DOHH2 (cell line): ENCODE measurements around the gene HIVEP3.

Source experiments
- H3F3A ChIP-seq: fragments of 200-600 bp; sonication (generic), shearing (Covaris generic); 2 replicates; pipeline ENCODE4 v1.6.0; 2016; ENCODE audit warnings: antibody characterized with exemption, mild to moderate bottlenecking; ENCODE audit not compliant: control insufficient read depth, insufficient read depth
- H3K27ac ChIP-seq: fragments of 200-600 bp; sonication (generic); 2 replicates; pipeline ENCODE4 v1.5.1; 2014; ENCODE audit warnings: low read depth, mild to moderate bottlenecking, low read length, moderate library complexity
- H3K27me3 ChIP-seq: fragments of 200-600 bp; sonication (generic); 2 replicates; pipeline ENCODE4 v1.6.1; 2014; ENCODE audit warnings: mild to moderate bottlenecking, low read length, mixed read lengths; ENCODE audit not compliant: control insufficient read depth
- H3K36me3 ChIP-seq: fragments of 200-600 bp; sonication (generic); 2 replicates; pipeline ENCODE4 v1.6.1; 2014; ENCODE audit warnings: mild to moderate bottlenecking, low read length, moderate library complexity, mixed read lengths; ENCODE audit not compliant: control insufficient read depth
- H3K4me1 ChIP-seq: fragments of 200-600 bp; sonication (generic); 2 replicates; pipeline ENCODE4 v1.6.1; 2014; ENCODE audit warnings: mild to moderate bottlenecking, low read length, mixed read lengths; ENCODE audit not compliant: control insufficient read depth
- H3K4me2 ChIP-seq: fragments of 200-600 bp; sonication (generic); 2 replicates; pipeline ENCODE4 v1.6.0; 2014; ENCODE audit warnings: mild to moderate bottlenecking, low read length, moderate library complexity
- H3K4me3 ChIP-seq: fragments of 200-600 bp; sonication (generic); 2 replicates; pipeline ENCODE4 v1.5.1; 2014; ENCODE audit warnings: mild to moderate bottlenecking, low read length, mixed read lengths
- H3K79me2 ChIP-seq: fragments of 200-600 bp; sonication (generic); 2 replicates; pipeline ENCODE4 v1.6.1; 2014; ENCODE audit warnings: mild to moderate bottlenecking, low read length, mixed read lengths; ENCODE audit not compliant: control insufficient read depth
- H3K9me2 ChIP-seq: fragments of 200-600 bp; sonication (generic); replicated peaks from 2 replicates; pipeline ENCODE4 v1.6.1; 2014; ENCODE audit warnings: mild to moderate bottlenecking, low read length, mixed read lengths; ENCODE audit not compliant: control insufficient read depth
- H3K9me3 ChIP-seq: fragments of 200-600 bp; sonication (generic); 2 replicates; pipeline ENCODE4 v1.6.1; 2014; ENCODE audit warnings: antibody characterized with exemption, low read length, mixed read lengths; ENCODE audit not compliant: control insufficient read depth, insufficient read depth
- H4K20me1 ChIP-seq: fragments of 200-600 bp; sonication (generic); 2 replicates; pipeline ENCODE4 v1.6.0; 2014; ENCODE audit warnings: low read depth, mild to moderate bottlenecking, antibody characterized with exemption, low read length, moderate library complexity; ENCODE audit not compliant: control insufficient read depth, insufficient read depth
- EZH2phosphoT487 ChIP-seq: fragments of 200-600 bp; sonication (generic); IDR thresholded peaks from 2 replicates; pipeline ENCODE4 v1.6.1; 2017; ENCODE audit warnings: borderline replicate concordance, mild to moderate bottlenecking, antibody characterized with exemption, low read length, moderate library complexity, mixed read lengths
- TF ChIP-seq, protein P1 (sequence below): fragments of 200-600 bp; sonication (generic); IDR thresholded peaks from one replicate; pipeline ENCODE4 v1.5.1; 2014; ENCODE audit warnings: antibody characterized with exemption, mild to moderate bottlenecking, low read depth, low read length; ENCODE audit not compliant: poor library complexity, severe bottlenecking

The HIVEP3 gene

GRCh38 chr1:41462680-41463004 lies 456.1 kb downstream of the HIVEP3 start:
- H3K4me3 ChIP-seq: no peak overlapping the region

GRCh38 chr1:41461790-41462679 lies 456.7 kb downstream of the HIVEP3 start:
- Histone ChIP-seq H3K36me3 (no peaks in the 10 kb centered on the region), H3K27me3 (no peaks in the 10 kb centered on the region), H3K4me1 (no peaks in the 10 kb centered on the region), H3K9me2 (no peaks in the 10 kb centered on the region), H3K9me3 (no peaks in the 10 kb centered on the region), H3K27ac (no peak overlapping the region), H3K4me2 (no peak overlapping the region), H3F3A (no peaks in the 10 kb centered on the region), H3K79me2 (no peaks in the 10 kb centered on the region), H3K4me3 (no peak overlapping the region), H4K20me1 (no peaks in the 10 kb centered on the region)
- no peak for TF ChIP-seq EZH2phosphoT487
- TF ChIP-seq, protein P1, sequence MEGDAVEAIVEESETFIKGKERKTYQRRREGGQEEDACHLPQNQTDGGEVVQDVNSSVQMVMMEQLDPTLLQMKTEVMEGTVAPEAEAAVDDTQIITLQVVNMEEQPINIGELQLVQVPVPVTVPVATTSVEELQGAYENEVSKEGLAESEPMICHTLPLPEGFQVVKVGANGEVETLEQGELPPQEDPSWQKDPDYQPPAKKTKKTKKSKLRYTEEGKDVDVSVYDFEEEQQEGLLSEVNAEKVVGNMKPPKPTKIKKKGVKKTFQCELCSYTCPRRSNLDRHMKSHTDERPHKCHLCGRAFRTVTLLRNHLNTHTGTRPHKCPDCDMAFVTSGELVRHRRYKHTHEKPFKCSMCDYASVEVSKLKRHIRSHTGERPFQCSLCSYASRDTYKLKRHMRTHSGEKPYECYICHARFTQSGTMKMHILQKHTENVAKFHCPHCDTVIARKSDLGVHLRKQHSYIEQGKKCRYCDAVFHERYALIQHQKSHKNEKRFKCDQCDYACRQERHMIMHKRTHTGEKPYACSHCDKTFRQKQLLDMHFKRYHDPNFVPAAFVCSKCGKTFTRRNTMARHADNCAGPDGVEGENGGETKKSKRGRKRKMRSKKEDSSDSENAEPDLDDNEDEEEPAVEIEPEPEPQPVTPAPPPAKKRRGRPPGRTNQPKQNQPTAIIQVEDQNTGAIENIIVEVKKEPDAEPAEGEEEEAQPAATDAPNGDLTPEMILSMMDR: no peak

More at GRCh38 chr1:41462680-41463004, 456.1 kb downstream of the HIVEP3 start:
- H3K27ac ChIP-seq: no peak overlapping the region
- no peaks in the 10 kb centered on the region for H3K27me3 ChIP-seq
- H3K9me2 ChIP-seq: no peaks in the 10 kb centered on the region
- H4K20me1 ChIP-seq: no peaks in the 10 kb centered on the region
- no peaks in the 10 kb centered on the region for H3K79me2 ChIP-seq
- H3F3A ChIP-seq: no peaks in the 10 kb centered on the region
- H3K36me3 ChIP-seq: no peaks in the 10 kb centered on the region
- TF ChIP-seq EZH2phosphoT487: no peak
- TF ChIP-seq, protein P1: no peak
- H3K4me1 ChIP-seq: no peaks in the 10 kb centered on the region
- no peak overlapping the region for H3K4me2 ChIP-seq
- no peaks in the 10 kb centered on the region for H3K9me3 ChIP-seq

GRCh38 chr1:41456847-41457540 lies 461.7 kb downstream of the HIVEP3 start:
- no peaks in the 10 kb centered on the region for H3K9me2 ChIP-seq
- H3K27me3 ChIP-seq: no peaks in the 10 kb centered on the region
- H3K4me1 ChIP-seq: no peaks in the 10 kb centered on the region
- H4K20me1 ChIP-seq: no peaks in the 10 kb centered on the region
- H3K4me3 ChIP-seq: no peak overlapping the region
- no peaks in the 10 kb centered on the region for H3K9me3 ChIP-seq
- no peak overlapping the region for H3K4me2 ChIP-seq
- TF ChIP-seq, protein P1: no peak
- no peak for TF ChIP-seq EZH2phosphoT487
- H3K79me2 ChIP-seq: no peaks in the 10 kb centered on the region
- H3K27ac ChIP-seq: no peak overlapping the region
- no peaks in the 10 kb centered on the region for H3F3A ChIP-seq
- H3K36me3 ChIP-seq: no peaks in the 10 kb centered on the region
